HCT116 (cell line): ENCODE results near the gene NECAB2. TPM values are rescaled to one million over a fixed set of nuclear protein-coding genes. Genes with fewer than 3 reads are reported as not detected.

ENCODE experiments used
- ATAC-seq: fragments of 200-7000 bp; cut with Tn5 transposase; 2 replicates; pipeline ENCODE4 v1.9.1; 2020; ENCODE audit warnings: mild to moderate bottlenecking, moderate library complexity
- BruUV-seq: library from RNA; stranded (reverse); fragments of 400-500 nt; replicated peaks from 2 replicates; lab custom pipeline; 2021; lab: Mats Ljungman, UMichigan
- CTCF ChIA-PET: fragments of 300-600 bp; sonication (Branson Sonifier 250); formaldehyde crosslinking; loops from one replicate; lab custom pipeline; 2021; ENCODE audit warnings: antibody characterized with exemption; lab: Charles Lee
- POLR2A ChIA-PET: fragments of 300-600, 350-600 bp; sonication (Branson Sonifier 250); formaldehyde crosslinking; loops from one replicate; lab custom pipeline; 2021; ENCODE audit warnings: antibody characterized with exemption; lab: Charles Lee
- RAD21 ChIA-PET, 2 experiments: fragments of 300-600 bp; sonication (Branson Sonifier 250); formaldehyde crosslinking; loops; one replicate each; lab custom pipeline; 2023; ENCODE audit warnings: low total read pairs in 2 of 2; ENCODE audit not compliant: uncharacterized antibody in 2 of 2, unreplicated experiment in 2 of 2, low non-redundant PET in 1 of 2; lab: Charles Lee
- DNase-seq: peaks from one replicate; pipeline ENCODE4 v3.0.0-alpha.2; 2010; ENCODE audit warnings: low read depth, low spot score
- H2AFZ ChIP-seq: fragments of 200-600 bp; shearing (Covaris generic), sonication (generic); 2 replicates; pipeline ENCODE4 v1.6.1; 2017; ENCODE audit warnings: low read depth, mixed run types, mixed read lengths, antibody characterized with exemption, low read length; ENCODE audit not compliant: poor library complexity, severe bottlenecking
- H3K27ac ChIP-seq: 2 replicates; pipeline ENCODE4 v1.5.1; 2012; ENCODE audit warnings: low read depth, low read length
- H3K27me3 ChIP-seq: fragments of 200-600 bp; sonication (generic); 2 replicates; pipeline ENCODE4 v1.6.1; 2016; ENCODE audit warnings: mixed run types, low read length, mixed read lengths; ENCODE audit not compliant: insufficient read depth
- H3K36me3 ChIP-seq, 2 experiments: fragments of 200-500 bp in 1 of 2; fragments of 200-600 bp in 1 of 2; sonication (Bioruptor generic) in 1 of 2; sonication (generic) in 1 of 2; 2 replicates each; pipeline versions ENCODE4 v1.5.1 to v1.6.1; 2014 to 2016; ENCODE audit warnings: low read length in 2 of 2, inconsistent platforms in 1 of 2, mixed read lengths in 1 of 2, mixed run types in 1 of 2; ENCODE audit not compliant: insufficient read depth in 2 of 2, control insufficient read depth in 1 of 2
- H3K4me1 ChIP-seq, 2 experiments: fragments of 200-600 bp in 1 of 2; sonication (generic) in 1 of 2; 2 replicates each; pipeline versions ENCODE4 v1.5.1 to v1.6.1; 2012 to 2017; ENCODE audit warnings: low read length in 2 of 2, inconsistent platforms in 1 of 2, mild to moderate bottlenecking in 1 of 2, mixed read lengths in 1 of 2, mixed run types in 1 of 2, moderate library complexity in 1 of 2; ENCODE audit not compliant: insufficient read depth in 2 of 2, control insufficient read depth in 1 of 2
- H3K4me2 ChIP-seq: fragments of 200-600 bp; sonication (generic); 2 replicates; pipeline ENCODE4 v1.6.1; 2017; ENCODE audit warnings: mixed run types, low read length, mixed read lengths
- H3K4me3 ChIP-seq, 2 experiments: fragments of 200-600 bp in 1 of 2; sonication (generic) in 1 of 2; replicated peaks in 1 of 2; 2 replicates each; pipeline ENCODE4 v1.5.1; 2011 to 2016; ENCODE audit warnings: low read length in 2 of 2, control low read depth in 1 of 2, low read depth in 1 of 2, mild to moderate bottlenecking in 1 of 2, mixed read lengths in 1 of 2, mixed run types in 1 of 2
- H3K79me2 ChIP-seq: fragments of 200-600 bp; sonication (generic); 2 replicates; pipeline ENCODE4 v1.6.1; 2017; ENCODE audit warnings: mild to moderate bottlenecking, mixed run types, low read length, moderate library complexity, mixed read lengths; ENCODE audit not compliant: insufficient read depth
- H3K9ac ChIP-seq: fragments of 200-600 bp; sonication (generic); 2 replicates; pipeline ENCODE4 v1.6.1; 2016; ENCODE audit warnings: low read length, mixed read lengths
- H3K9me2 ChIP-seq: fragments of 200-600 bp; sonication (generic), shearing (Covaris generic); 2 replicates; pipeline ENCODE4 v1.6.1; 2017; ENCODE audit warnings: mixed run types, mild to moderate bottlenecking, moderate library complexity; ENCODE audit not compliant: insufficient read depth
- H3K9me3 ChIP-seq, 2 experiments: fragments of 200-500 bp in 1 of 2; fragments of 200-600 bp in 1 of 2; sonication (Bioruptor generic) in 1 of 2; sonication (generic) in 1 of 2; 2 replicates each; pipeline ENCODE4 v1.6.1; 2014 to 2017; ENCODE audit warnings: low read length in 2 of 2, mixed read lengths in 2 of 2, inconsistent platforms in 1 of 2, low read depth in 1 of 2, mild to moderate bottlenecking in 1 of 2, mixed run types in 1 of 2, moderate library complexity in 1 of 2; ENCODE audit not compliant: control insufficient read depth in 1 of 2, insufficient read depth in 1 of 2
- H4K20me1 ChIP-seq: fragments of 200-600 bp; sonication (generic), shearing (Covaris generic); 2 replicates; pipeline ENCODE4 v1.6.1; 2017; ENCODE audit warnings: mixed run types, mild to moderate bottlenecking, moderate library complexity; ENCODE audit not compliant: insufficient read depth
- ELF1 ChIP-seq: IDR thresholded peaks from 2 replicates; pipeline ENCODE4 v1.6.1; 2012; ENCODE audit warnings: low read depth, borderline replicate concordance
- EZH2 ChIP-seq: fragments of 200-600 bp; sonication (generic); IDR thresholded peaks from 2 replicates; pipeline ENCODE4 v1.6.1; 2017; ENCODE audit warnings: antibody characterized with exemption, mixed run types
- FOSL1 ChIP-seq: IDR thresholded peaks from 2 replicates; pipeline ENCODE4 v1.6.1; 2012; ENCODE audit warnings: low read depth
- POLR2A ChIP-seq: IDR thresholded peaks from 2 replicates; pipeline ENCODE4 v1.7.0; 2011; ENCODE audit warnings: borderline replicate concordance; ENCODE audit not compliant: insufficient read depth, insufficient read length; ENCODE audit errors: extremely low read depth
- RAD21 ChIP-seq: IDR thresholded peaks from 2 replicates; pipeline ENCODE4 v1.6.1; 2012; ENCODE audit warnings: low read depth, mild to moderate bottlenecking
- ZFX ChIP-seq: fragments of 450-650 bp; IDR thresholded peaks from 2 replicates; pipeline ENCODE4 v1.6.1; 2017
- ZNF274 ChIP-seq: fragments of 200-500 bp; sonication (Bioruptor generic); IDR thresholded peaks from 2 replicates; pipeline ENCODE4 v1.6.1; 2014; ENCODE audit warnings: mild to moderate bottlenecking, low read depth, low read length, inconsistent platforms
- intact Hi-C: fragments of 100-400 bp; cut with micrococcal nuclease; formaldehyde crosslinking; loops from 2 replicates; pipeline ENCODE4 v1.10.0; 2022
- total RNA-seq: library from RNA; stranded (reverse); gene quantifications from one replicate; pipeline ENCODE4 v1.2.1, GENCODE V29; 2021; ENCODE audit not compliant: unreplicated experiment
- TF ChIP-seq, protein P1 (sequence below): IDR thresholded peaks from 2 replicates; pipeline ENCODE4 v1.6.1; 2012

NECAB2 gene
- total RNA-seq, 1 experiment from 2014 or later, result 0.61 TPM

DNA sequence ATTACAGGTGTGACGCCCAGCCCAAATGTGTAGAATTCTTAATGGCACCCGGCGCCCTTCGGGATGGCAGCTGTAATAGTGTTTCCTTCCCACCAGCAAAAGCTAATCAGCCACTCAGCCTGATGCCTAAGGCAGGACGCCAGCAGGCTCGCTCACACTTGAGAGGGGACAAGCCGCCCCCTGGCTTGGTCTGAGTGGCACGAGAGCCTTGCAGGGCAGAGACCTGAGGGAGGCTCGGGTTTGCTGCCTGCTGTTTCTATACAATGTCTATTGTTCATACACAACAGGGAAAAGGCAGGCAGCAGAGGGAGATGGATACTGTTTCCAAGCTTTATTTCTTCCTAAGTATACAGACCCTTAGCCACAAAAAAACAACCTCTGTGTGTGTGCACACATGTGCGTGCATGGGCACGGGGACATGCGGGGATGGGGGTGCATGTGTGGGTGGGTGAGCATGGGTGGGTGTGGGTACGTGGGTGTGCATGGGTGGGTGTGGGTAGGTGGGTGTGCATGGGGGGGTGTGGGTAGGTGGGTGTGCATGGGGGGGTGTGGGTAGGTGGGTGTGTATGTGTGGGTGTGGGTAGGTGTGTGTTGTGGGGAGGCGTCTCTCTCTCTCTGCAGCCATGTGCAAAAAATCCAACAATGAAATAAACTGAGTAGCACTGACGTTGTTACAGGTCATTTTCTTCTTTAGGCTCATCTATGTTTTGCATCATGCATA is 64.6 kb downstream of the NECAB2 start:
- ChIA-PET POLR2A (no interaction called here), CTCF (no interaction called here), RAD21 (no interaction called here)
- Histone ChIP-seq H2AFZ (no peak overlapping the region), H4K20me1 (no peaks in the 10 kb centered on the region), H3K27ac (no peak overlapping the region), H3K9me2 (no peaks in the 10 kb centered on the region), H3K9me3 (peaks cover 0 to 5% of the 10 kb centered on the region in 2 experiments; a peak in 1 of 4 replicates), H3K79me2 (no peaks in the 10 kb centered on the region), H3K27me3 (no peaks in the 10 kb centered on the region), H3K4me3 (no peak overlapping the region), H3K9ac (no peak overlapping the region), H3K4me2 (no peak overlapping the region), H3K36me3 (no peaks in the 10 kb centered on the region), H3K4me1 (no peaks in the 10 kb centered on the region)
- DNase-seq (no peak), ATAC-seq (no peak)
- intact Hi-C loops, result no loop called here
- TF ChIP-seq ELF1 (no peak), RAD21 (no peak), ZNF274 (no peak), EZH2 (no peak), FOSL1 (no peak), ZFX (no peak)
- BruUV-seq, result no TSS peak

DNA sequence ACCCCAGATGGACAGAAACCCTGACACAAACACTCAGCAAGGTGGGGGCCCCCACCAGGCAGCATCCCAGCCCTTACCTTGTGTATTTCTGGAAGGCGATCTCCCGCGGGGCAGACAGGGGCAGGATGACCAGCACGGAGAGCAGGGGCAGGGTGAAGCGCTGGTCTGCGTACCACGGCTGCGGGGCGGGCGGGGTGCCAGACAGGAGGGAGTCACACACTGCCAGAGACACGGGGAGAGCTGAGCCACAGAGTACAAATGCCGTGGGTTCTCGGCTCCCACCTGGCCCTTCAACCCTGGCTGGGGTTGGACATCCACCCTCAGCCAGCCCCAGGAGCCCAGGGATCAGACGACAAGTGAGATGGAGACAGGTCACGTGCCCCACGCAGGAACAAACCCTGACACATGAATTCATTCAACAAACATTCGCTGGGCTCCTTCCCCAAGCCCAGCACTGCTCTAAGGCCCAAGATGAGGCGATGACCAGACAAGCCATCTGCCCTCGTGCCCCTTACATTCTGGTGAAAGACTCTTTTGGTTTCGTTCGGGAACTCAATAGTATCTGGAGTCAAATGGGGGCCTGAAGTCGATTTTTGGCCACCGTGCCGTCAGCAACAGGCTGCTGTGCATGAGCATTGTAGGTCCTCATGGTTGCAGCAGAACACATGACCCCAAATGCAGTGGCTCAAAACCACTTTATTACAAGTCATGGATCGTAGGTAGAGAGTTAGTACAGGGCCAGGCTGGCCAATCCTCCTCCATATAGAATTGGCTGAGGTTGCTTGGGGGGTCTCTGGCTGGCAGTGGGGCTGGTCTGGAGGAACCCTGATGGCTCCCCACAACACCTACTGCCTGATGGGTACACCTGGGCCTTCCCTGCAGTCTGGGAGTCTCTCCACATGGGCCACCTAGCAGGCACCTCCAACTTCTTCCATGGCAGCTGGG is 65.5 kb downstream of the NECAB2 start:
- Histone ChIP-seq H3K79me2 (no peaks in the 10 kb centered on the region), H3K36me3 (no peaks in the 10 kb centered on the region), H3K9ac (no peak overlapping the region), H4K20me1 (no peaks in the 10 kb centered on the region), H3K4me1 (no peaks in the 10 kb centered on the region), H3K27me3 (no peaks in the 10 kb centered on the region)
- no TSS peak for BruUV-seq
- POLR2A ChIA-PET, result no interaction called here
- intact Hi-C loops, result no loop called here
- TF ChIP-seq POLR2A, result no peak
- TF ChIP-seq, protein P1, sequence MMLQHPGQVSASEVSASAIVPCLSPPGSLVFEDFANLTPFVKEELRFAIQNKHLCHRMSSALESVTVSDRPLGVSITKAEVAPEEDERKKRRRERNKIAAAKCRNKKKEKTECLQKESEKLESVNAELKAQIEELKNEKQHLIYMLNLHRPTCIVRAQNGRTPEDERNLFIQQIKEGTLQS, result no peak
- TF ChIP-seq, all 23 proteins: peak for 0
- Histone ChIP-seq H3K9me2 (no peaks in the 10 kb centered on the region), H3K4me3 (no peak overlapping the region), H3K9me3 (peaks cover 0 to 5% of the 10 kb centered on the region in 2 experiments; a peak in 1 of 4 replicates), H3K4me2 (no peak overlapping the region), H2AFZ (no peak overlapping the region), H3K27ac (no peak overlapping the region)
- ATAC-seq, result no peak
- RAD21 ChIA-PET, result no interaction called here
- CTCF ChIA-PET, result no interaction called here
- DNase-seq, result no peak
